SK-N-SH (cell line): ENCODE measurements around the gene HNRNPUL1.

Source experiments
- CTCF ChIP-seq: fragments of 200-600 bp; sonication (generic); IDR thresholded peaks from 2 replicates; pipeline ENCODE4 v1.6.1; 2017; ENCODE audit warnings: antibody characterized with exemption, mild to moderate bottlenecking, moderate library complexity
- EZH2phosphoT487 ChIP-seq: fragments of 200-600 bp; sonication (generic); IDR thresholded peaks from 2 replicates; pipeline ENCODE4 v1.6.1; 2017; ENCODE audit warnings: low read depth, mixed run types, mild to moderate bottlenecking, antibody characterized with exemption, moderate library complexity, borderline replicate concordance
- JUND ChIP-seq: IDR thresholded peaks from 2 replicates; pipeline ENCODE4 v1.4.0; 2012
- RXRA ChIP-seq: IDR thresholded peaks from 2 replicates; pipeline ENCODE4 v1.4.0; 2012; ENCODE audit warnings: low read depth, mild to moderate bottlenecking, borderline replicate concordance
- SIN3A ChIP-seq: IDR thresholded peaks from 2 replicates; pipeline ENCODE4 v1.6.1; 2012; ENCODE audit warnings: low read depth, mild to moderate bottlenecking, low read length, moderate library complexity, borderline replicate concordance
- TAF1 ChIP-seq: IDR thresholded peaks from 2 replicates; pipeline ENCODE4 v1.6.1; 2012; ENCODE audit warnings: low read depth, mild to moderate bottlenecking, low read length, moderate library complexity, borderline replicate concordance

DNA sequence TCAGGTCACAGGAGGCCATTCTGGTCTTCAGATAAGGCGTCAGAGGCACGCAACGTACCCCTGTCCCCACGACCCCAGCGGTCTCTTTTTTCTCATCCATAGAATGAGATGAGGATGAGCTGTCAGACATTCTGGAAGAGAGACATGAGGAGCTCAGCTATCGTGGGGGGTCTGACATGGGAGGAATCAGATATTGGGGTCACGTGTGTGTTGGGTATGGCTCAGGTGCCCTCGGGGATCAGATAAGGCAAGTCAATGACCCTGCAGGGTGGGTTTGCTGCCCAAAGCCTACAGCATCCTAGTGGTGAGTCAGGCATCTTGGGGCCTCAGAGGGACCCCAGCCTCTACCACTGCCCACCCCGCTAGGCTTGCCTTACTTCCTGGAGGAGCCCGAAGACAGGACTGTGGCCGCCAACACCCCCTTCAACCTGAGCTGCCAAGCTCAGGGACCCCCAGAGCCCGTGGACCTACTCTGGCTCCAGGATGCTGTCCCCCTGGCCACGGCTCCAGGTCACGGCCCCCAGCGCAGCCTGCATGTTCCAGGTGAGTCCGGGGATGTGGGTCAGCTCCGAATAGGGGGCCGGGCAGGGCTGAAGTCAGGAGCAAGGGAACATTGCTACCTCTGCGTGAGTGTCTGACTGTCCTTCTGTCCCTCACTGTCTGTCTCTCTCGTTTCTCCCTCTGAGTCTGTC, 42.5 kb upstream of the HNRNPUL1 start:
- TF ChIP-seq CTCF, result no peak
- TF ChIP-seq SIN3A, result no peak
- no peak for TF ChIP-seq EZH2phosphoT487
- TF ChIP-seq TAF1, result no peak
- TF ChIP-seq JUND, result no peak
- no peak for TF ChIP-seq RXRA
